ENCODE results near the gene SERPINA4. TPM values are rescaled to one million over a fixed set of nuclear protein-coding genes. Genes with fewer than 3 reads are reported as not detected.

SERPINA4 gene
- total and polyA plus RNA-seq, 2 donors (not counting 3 experiments of a cell fraction or from before 2014, with no cell fraction given) = not detected

- ChIA-PET POLR2A (no interaction called here), CTCF (no interaction called here)
- Histone ChIP-seq H3K36me3 (ENCODE audit: control insufficient read depth in 2 of 2, extremely low read depth in 1 of 2, insufficient read depth in 2 of 2, low read length in 2 of 2) (no peaks in the 10 kb centered on the region), H3K4me1 (ENCODE audit: control insufficient read depth, extremely low read depth, insufficient read depth, low read length) (no peaks in the 10 kb centered on the region), H3K9me3 (replicated peaks; ENCODE audit: control insufficient read depth, insufficient read depth, low read length) (no peaks in the 10 kb centered on the region), H3K27me3 (ENCODE audit: control insufficient read depth in 2 of 2, insufficient read depth in 2 of 2, low read length in 2 of 2) (no peaks in the 10 kb centered on the region), H3K4me3 (replicated peaks in 1 of 3; ENCODE audit: insufficient read depth in 1 of 3, low read depth in 1 of 3, low read length in 3 of 3) (no peak overlapping the region), H3K9me1 (replicated peaks; ENCODE audit: control insufficient read depth, extremely low read depth, insufficient read depth, low read length) (no peaks in the 10 kb centered on the region), H4K20me1 (replicated peaks; ENCODE audit: control insufficient read depth, extremely low read depth, insufficient read depth, low read length) (no peaks in the 10 kb centered on the region), H3K79me2 (ENCODE audit: control insufficient read depth, insufficient read depth, low read length) (no peaks in the 10 kb centered on the region), H3K4me2 (ENCODE audit: insufficient read depth, low read length) (no peak overlapping the region), H3K27ac (ENCODE audit: insufficient read depth, low read depth, low read length) (no peak overlapping the region), H3K9ac (replicated peaks; ENCODE audit: extremely low read depth, insufficient read depth, low read length) (no peak overlapping the region), H2AFZ (ENCODE audit: low read depth, low read length) (no peak overlapping the region)
- TF ChIP-seq CTCF (IDR thresholded peaks at IDR 0.05; ENCODE audit: extremely low read depth in 1 of 2, insufficient read depth in 1 of 2, low read depth in 1 of 2, low read length in 2 of 2) = no peak
- TF ChIP-seq MYC (IDR thresholded peaks at IDR 0.05; ENCODE audit: low read depth, low read length) = no peak
- no peak for TF ChIP-seq EZH2 (IDR thresholded peaks at IDR 0.05; ENCODE audit: borderline replicate concordance, low read depth, low read length, severe bottlenecking)
- TF ChIP-seq JUN (IDR thresholded peaks at IDR 0.05; ENCODE audit: borderline replicate concordance, insufficient read depth, insufficient read length, low read depth) = no peak
- no peak for TF ChIP-seq GATA2 (IDR thresholded peaks at IDR 0.05; ENCODE audit: insufficient read depth, insufficient read length, low read depth, low read length)
- no peak for TF ChIP-seq FOS (IDR thresholded peaks at IDR 0.05; ENCODE audit: borderline replicate concordance, insufficient read depth, low read length)
- no peak for DNase-seq (ENCODE audit: low read depth, low spot score)
- BruUV-seq (replicated peaks) = no TSS peak
- intact Hi-C loops (cut with micrococcal nuclease) = no loop called here
- no peak for FAIRE-seq
- dilution Hi-C loops (cut with MboI; ENCODE audit: extremely low pct_ligation_motif_present, low sequenced_read_pairs) = no loop called here
Measured at GRCh38 chr14:94515856-94516255, 45.4 kb upstream of the SERPINA4 start.

GRCh38 chr14:94517248-94517640, 44.0 kb upstream of the SERPINA4 start:
- no peaks in the 10 kb centered on the region for H4K20me1 ChIP-seq (replicated peaks; ENCODE audit: control insufficient read depth, extremely low read depth, insufficient read depth, low read length)
- no TSS peak for BruUV-seq (replicated peaks)
- TF ChIP-seq EZH2 (IDR thresholded peaks at IDR 0.05; ENCODE audit: borderline replicate concordance, low read depth, low read length, severe bottlenecking) (no peak), FOS (IDR thresholded peaks at IDR 0.05; ENCODE audit: borderline replicate concordance, insufficient read depth, low read length) (no peak), JUN (IDR thresholded peaks at IDR 0.05; ENCODE audit: borderline replicate concordance, insufficient read depth, insufficient read length, low read depth) (no peak), POLR2AphosphoS5 (IDR thresholded peaks at IDR 0.05; ENCODE audit: insufficient read depth, low read depth, low read length) (no peak), MAX (IDR thresholded peaks at IDR 0.05; ENCODE audit: insufficient read depth, insufficient read length) (no peak), CTCF (IDR thresholded peaks at IDR 0.05; ENCODE audit: extremely low read depth in 1 of 2, insufficient read depth in 1 of 2, low read depth in 1 of 2, low read length in 2 of 2) (no peak), POLR2A (IDR thresholded peaks at IDR 0.05; ENCODE audit: low read depth, low read length) (no peak), GATA2 (IDR thresholded peaks at IDR 0.05; ENCODE audit: insufficient read depth, insufficient read length, low read depth, low read length) (no peak), MYC (IDR thresholded peaks at IDR 0.05; ENCODE audit: low read depth, low read length) (no peak)
- no peaks in the 10 kb centered on the region for H3K9me1 ChIP-seq (replicated peaks; ENCODE audit: control insufficient read depth, extremely low read depth, insufficient read depth, low read length)
- FAIRE-seq = no peak
- no peaks in the 10 kb centered on the region for H3K9me3 ChIP-seq (replicated peaks; ENCODE audit: control insufficient read depth, insufficient read depth, low read length)
- dilution Hi-C loops (cut with MboI; ENCODE audit: extremely low pct_ligation_motif_present, low sequenced_read_pairs) (no loop called here), intact Hi-C loops (cut with micrococcal nuclease) (no loop called here)
- no peaks in the 10 kb centered on the region for H3K79me2 ChIP-seq (ENCODE audit: control insufficient read depth, insufficient read depth, low read length)
- POLR2A ChIA-PET = no interaction called here
- no peaks in the 10 kb centered on the region for H3K4me1 ChIP-seq (ENCODE audit: control insufficient read depth, extremely low read depth, insufficient read depth, low read length)
- no peak overlapping the region for H3K4me3 ChIP-seq (replicated peaks in 1 of 3; ENCODE audit: insufficient read depth in 1 of 3, low read depth in 1 of 3, low read length in 3 of 3)
- CTCF ChIA-PET = interaction anchor here (1.1 kb wide), 1 partner anchor 32 kb away, joined by 4 read pairs; no protein-coding TSS in a partner anchor
- no peak overlapping the region for H2AFZ ChIP-seq (ENCODE audit: low read depth, low read length)
- no peak for DNase-seq (ENCODE audit: low read depth, low spot score)
- no peak overlapping the region for H3K4me2 ChIP-seq (ENCODE audit: insufficient read depth, low read length)
- H3K9ac ChIP-seq (replicated peaks; ENCODE audit: extremely low read depth, insufficient read depth, low read length) = no peak overlapping the region
- H3K27ac ChIP-seq (ENCODE audit: insufficient read depth, low read depth, low read length) = no peak overlapping the region
- no peaks in the 10 kb centered on the region for H3K36me3 ChIP-seq (ENCODE audit: control insufficient read depth in 2 of 2, extremely low read depth in 1 of 2, insufficient read depth in 2 of 2, low read length in 2 of 2)
- no peaks in the 10 kb centered on the region for H3K27me3 ChIP-seq (ENCODE audit: control insufficient read depth in 2 of 2, insufficient read depth in 2 of 2, low read length in 2 of 2)

Measured in endothelial cell of umbilical vein (primary cell).